Neuronal stem cell (in vitro differentiated cells): ENCODE data around the gene GLT1D1.

Experiments
- DNase-seq: peaks from one replicate; pipeline ENCODE4 v3.0.0-alpha.2; 2013; ENCODE audit warnings: low spot score
- H2AFZ ChIP-seq: one replicate; pipeline ENCODE4 v1.6.1; 2013; ENCODE audit warnings: mild to moderate bottlenecking, low read length, inconsistent platforms
- H2AK5ac ChIP-seq: 2 replicates; pipeline ENCODE4 v1.6.1; 2013; ENCODE audit warnings: low read depth, mild to moderate bottlenecking, inconsistent platforms, low read length, moderate library complexity, mixed read lengths
- H2BK120ac ChIP-seq: 2 replicates; pipeline ENCODE4 v1.6.1; 2013; ENCODE audit warnings: low read depth, mild to moderate bottlenecking, inconsistent platforms, low read length, moderate library complexity, mixed read lengths
- H2BK12ac ChIP-seq: one replicate; pipeline ENCODE4 v1.6.1; 2013; ENCODE audit warnings: low read length, inconsistent platforms
- H2BK15ac ChIP-seq: 2 replicates; pipeline ENCODE4 v1.6.1; 2013; ENCODE audit warnings: mild to moderate bottlenecking, low read length, inconsistent platforms, mixed read lengths
- H2BK5ac ChIP-seq: one replicate; pipeline ENCODE4 v1.6.1; 2013; ENCODE audit warnings: inconsistent platforms, mild to moderate bottlenecking, low read length, moderate library complexity
- H3K14ac ChIP-seq: one replicate; pipeline ENCODE4 v1.6.1; 2013; ENCODE audit warnings: low read length, inconsistent platforms
- H3K18ac ChIP-seq: 2 replicates; pipeline ENCODE4 v1.6.1; 2013; ENCODE audit warnings: low read length, inconsistent platforms
- H3K23ac ChIP-seq: 2 replicates; pipeline ENCODE4 v1.6.1; 2013; ENCODE audit warnings: low read depth, mild to moderate bottlenecking, mixed read lengths, low read length, inconsistent platforms; ENCODE audit not compliant: poor library complexity
- H3K27ac ChIP-seq: replicated peaks from 3 replicates; pipeline ENCODE4 v1.5.1; 2013; ENCODE audit warnings: low read length, inconsistent platforms
- H3K27me3 ChIP-seq, 3 experiments: 2 replicates each; pipeline ENCODE4 v1.6.1; 2013; ENCODE audit warnings: low read length in 3 of 3, mild to moderate bottlenecking in 2 of 3, inconsistent platforms in 1 of 3, low read depth in 1 of 3, mixed read lengths in 1 of 3, moderate library complexity in 1 of 3; ENCODE audit not compliant: control insufficient read depth in 3 of 3, insufficient read depth in 3 of 3
- H3K36me3 ChIP-seq, 2 donors: replicated peaks in 1 of 2; 2 replicates each; pipeline ENCODE4 v1.6.1; 2013; ENCODE audit warnings: low read length in 2 of 2; ENCODE audit not compliant: control insufficient read depth in 2 of 2, insufficient read depth in 2 of 2
- H3K4ac ChIP-seq: 2 replicates; pipeline ENCODE4 v1.6.1; 2013; ENCODE audit warnings: inconsistent platforms, mild to moderate bottlenecking, low read length, moderate library complexity
- H3K4me1 ChIP-seq, 2 donors: 1 replicate in 1 of 2; 2 replicates in 1 of 2; pipeline ENCODE4 v1.6.1; 2013; ENCODE audit warnings: low read length in 2 of 2, low read depth in 1 of 2; ENCODE audit not compliant: control insufficient read depth in 2 of 2, insufficient read depth in 1 of 2
- H3K4me2 ChIP-seq: one replicate; pipeline ENCODE4 v1.6.1; 2013; ENCODE audit warnings: mild to moderate bottlenecking, low read length, inconsistent platforms; ENCODE audit not compliant: insufficient read depth, poor library complexity, severe bottlenecking
- H3K4me3 ChIP-seq, 2 donors: 2 replicates each; pipeline ENCODE4 v1.5.1; 2013; ENCODE audit warnings: low read length in 2 of 2, mild to moderate bottlenecking in 2 of 2, inconsistent platforms in 1 of 2, moderate library complexity in 1 of 2
- H3K79me1 ChIP-seq: one replicate; pipeline ENCODE4 v1.6.1; 2013; ENCODE audit warnings: low read depth, mild to moderate bottlenecking, inconsistent platforms, low read length, moderate library complexity
- H3K9ac ChIP-seq: one replicate; pipeline ENCODE4 v1.6.1; 2013; ENCODE audit warnings: mild to moderate bottlenecking, low read depth, low read length, inconsistent platforms; ENCODE audit not compliant: poor library complexity
- H3K9me3 ChIP-seq, 2 donors: replicated peaks in 1 of 2; 2 replicates each; pipeline versions ENCODE3 to v1.6.1; 2013; ENCODE audit warnings: low read length in 2 of 2, mild to moderate bottlenecking in 2 of 2, inconsistent platforms in 1 of 2, low read depth in 1 of 2, mixed read lengths in 1 of 2, moderate library complexity in 1 of 2; ENCODE audit not compliant: control insufficient read depth in 2 of 2, insufficient read depth in 1 of 2
- H4K8ac ChIP-seq: one replicate; pipeline ENCODE4 v1.6.1; 2013; ENCODE audit warnings: low read depth, mild to moderate bottlenecking, inconsistent platforms, low read length, moderate library complexity
- H4K91ac ChIP-seq: one replicate; pipeline ENCODE4 v1.6.1; 2013; ENCODE audit warnings: low read length, low read depth, mild to moderate bottlenecking, inconsistent platforms; ENCODE audit not compliant: poor library complexity
- WGBS, 2 donors: extraction: QIAGEN DNeasy Blood & Tissue Kit; methylation state at CpG; one replicate each; pipeline ENCODE4 v1.1.7; 2013; ENCODE audit warnings: missing lambda C conversion rate in 2 of 2, mixed read lengths in 1 of 2; ENCODE audit not compliant: insufficient read length in 2 of 2, insufficient replicate concordance in 1 of 2; ENCODE audit errors: extremely low coverage in 2 of 2; 5-methylcytosine and 5-hydroxymethylcytosine counted together

GLT1D1 gene

GRCh38 chr12:128818065-128819022 lies 34.9 kb upstream of the GLT1D1 start:
- Histone ChIP-seq H3K27ac (no peak overlapping the region), H2AFZ (no peak overlapping the region), H2BK12ac (no peak overlapping the region), H3K18ac (no peak overlapping the region), H3K4me2 (no peak overlapping the region), H3K4me3 (no peak overlapping the region), H3K4me1 (peaks cover 5 to 8% of the 10 kb centered on the region in 2 donors), H3K36me3 (peaks cover 8 to 45% of the 10 kb centered on the region in 2 donors), H4K8ac (no peak overlapping the region), H4K91ac (no peak overlapping the region), H3K9me3 (peaks cover 0 to 6% of the 10 kb centered on the region in 2 donors), H2BK120ac (no peak overlapping the region), H2BK15ac (no peak overlapping the region), H2BK5ac (no peak overlapping the region), H3K27me3 (no peaks in the 10 kb centered on the region), H3K79me1 (peaks cover 5% of the 10 kb centered on the region), H3K4ac (no peak overlapping the region), H2AK5ac (no peak overlapping the region), H3K14ac (no peak overlapping the region), H3K23ac (no peak overlapping the region), H3K9ac (no peak overlapping the region)
- DNase-seq, result no peak
- WGBS, 2 donors, result no CpG with 5 or more reads among the region's 13 CpGs

- no peak overlapping the region for H3K9ac ChIP-seq
- peaks cover 5 to 11% of the 10 kb centered on the region in 2 donors for H3K4me1 ChIP-seq
- H3K9me3 ChIP-seq, result peaks cover 0 to 4% of the 10 kb centered on the region in 2 donors
- H3K23ac ChIP-seq, result no peak overlapping the region
- no peaks in the 10 kb centered on the region for H3K27me3 ChIP-seq
- H3K4me2 ChIP-seq, result no peak overlapping the region
- H2BK12ac ChIP-seq, result no peak overlapping the region
- H2BK15ac ChIP-seq, result no peak overlapping the region
- no peak for DNase-seq
- H4K8ac ChIP-seq, result no peak overlapping the region
- no peak overlapping the region for H4K91ac ChIP-seq
- H3K79me1 ChIP-seq, result peaks cover 5% of the 10 kb centered on the region
- H3K36me3 ChIP-seq, result peaks cover 5 to 33% of the 10 kb centered on the region in 2 donors
- no peak overlapping the region for H3K18ac ChIP-seq
- H3K14ac ChIP-seq, result no peak overlapping the region
- H2AK5ac ChIP-seq, result no peak overlapping the region
- no peak overlapping the region for H3K27ac ChIP-seq
- WGBS, 2 donors, result no CpG with 5 or more reads among the region's 16 CpGs
- no peak overlapping the region for H3K4ac ChIP-seq
- no peak overlapping the region for H2AFZ ChIP-seq
- no peak overlapping the region for H2BK120ac ChIP-seq
- H3K4me3 ChIP-seq, result no peak overlapping the region
- no peak overlapping the region for H2BK5ac ChIP-seq
These were observed 33.8 kb upstream of the GLT1D1 start for GRCh38 chr12:128819293-128820144.

GRCh38 chr12:128820253-128820652 lies 33.0 kb upstream of the GLT1D1 start:
- peaks cover 5% of the 10 kb centered on the region for H3K79me1 ChIP-seq
- H3K9ac ChIP-seq, result no peak overlapping the region
- no peaks in the 10 kb centered on the region for H3K9me3 ChIP-seq
- H2BK15ac ChIP-seq, result no peak overlapping the region
- peaks cover 2 to 26% of the 10 kb centered on the region in 2 donors for H3K36me3 ChIP-seq
- H2AK5ac ChIP-seq, result no peak overlapping the region
- H3K27me3 ChIP-seq, result no peaks in the 10 kb centered on the region
- no peak overlapping the region for H2BK5ac ChIP-seq
- no peak overlapping the region for H3K23ac ChIP-seq
- no peak overlapping the region for H2BK120ac ChIP-seq
- no peak overlapping the region for H4K91ac ChIP-seq
- no CpG with 5 or more reads among the region's 6 CpGs for WGBS, 2 donors
- H3K18ac ChIP-seq, result no peak overlapping the region
- H3K14ac ChIP-seq, result no peak overlapping the region
- H2AFZ ChIP-seq, result no peak overlapping the region
- H4K8ac ChIP-seq, result no peak overlapping the region
- no peak for DNase-seq
- H3K4me2 ChIP-seq, result no peak overlapping the region
- no peak overlapping the region for H3K27ac ChIP-seq
- peaks cover 5 to 13% of the 10 kb centered on the region in 2 donors for H3K4me1 ChIP-seq
- H3K4ac ChIP-seq, result no peak overlapping the region
- no peak overlapping the region for H3K4me3 ChIP-seq
- H2BK12ac ChIP-seq, result no peak overlapping the region
